Esophagus squamous epithelium (tissue), 5 donors: ENCODE measurements around the gene BGLAP. TPM values are rescaled to one million over a fixed set of nuclear protein-coding genes. Genes with fewer than 3 reads are reported as not detected.
A peak's percentile ranks its signal among the peaks of the same experiment; 100 is the strongest.

Experiments
- DNase-seq: peaks from one replicate; lab custom pipeline; 2025; lab: John Stamatoyannopoulos, UW
- H3K27ac ChIP-seq, 4 donors: fragments of 200-600 bp; sonication (generic); one replicate each; pipeline ENCODE4 v1.5.1; 2016 to 2019; ENCODE audit warnings: mild to moderate bottlenecking in 1 of 4
- H3K27me3 ChIP-seq, 4 donors: fragments of 200-600 bp; sonication (generic); 1 replicate in 3 of 4; 2 replicates in 1 of 4; pipeline versions ENCODE4 v1.5.1 to v1.6.0; 2017 to 2021; ENCODE audit warnings: antibody characterized with exemption in 1 of 4
- H3K36me3 ChIP-seq, 3 donors: fragments of 200-600 bp; sonication (generic); one replicate each; pipeline ENCODE4 v1.5.1; 2016 to 2019
- H3K4me1 ChIP-seq, 3 donors: fragments of 200-600 bp; sonication (generic); one replicate each; pipeline ENCODE4 v1.5.1; 2017 to 2019
- H3K4me3 ChIP-seq, 4 donors: fragments of 200-600 bp; sonication (generic); 1 replicate in 3 of 4; 2 replicates in 1 of 4; pipeline ENCODE4 v1.5.1; 2016 to 2019; ENCODE audit warnings: mild to moderate bottlenecking in 2 of 4, moderate library complexity in 1 of 4
- H3K9me3 ChIP-seq, 3 donors: fragments of 200-600 bp; sonication (generic); one replicate each; pipeline ENCODE4 v1.5.1; 2016 to 2019
- POLR2A ChIP-seq, 4 donors: fragments of 450-650 bp; IDR thresholded peaks; one replicate each; pipeline ENCODE4 v1.6.1; 2017; ENCODE audit warnings: antibody characterized with exemption in 4 of 4, mild to moderate bottlenecking in 4 of 4, moderate library complexity in 3 of 4
- WGBS, 2 donors: methylation state at CpG; one replicate each; pipeline ENCODE4 v1.1.5; 2018; 5-methylcytosine and 5-hydroxymethylcytosine counted together
- intact Hi-C: fragments of 100-400 bp; cut with DNase I; formaldehyde crosslinking; loops from one replicate; pipeline ENCODE4 v1.15.0; 2022
- total RNA-seq, 4 donors: library from RNA; depleted of rRNA; stranded (reverse); fragments of >200 nt; gene quantifications; one replicate each; pipeline ENCODE4 v1.1.0, GENCODE V29; 2016
- TF ChIP-seq, protein P1 (sequence below), 6 experiments: fragments of 450-650 bp in 4 of 6; fragments of 200-600 bp in 2 of 6; sonication (generic) in 2 of 6; IDR thresholded peaks; one replicate each; pipeline ENCODE4 v1.5.1; 2016 to 2019; ENCODE audit warnings: antibody characterized with exemption in 6 of 6, mild to moderate bottlenecking in 4 of 6, moderate library complexity in 4 of 6
- donor health status: DM: yes; HTN: yes; CAD: no.

The BGLAP gene
- total RNA-seq, 4 donors from 2014 or later = 0.38 to 1.7 (median 0.40) TPM; not detected in 1

DNA sequence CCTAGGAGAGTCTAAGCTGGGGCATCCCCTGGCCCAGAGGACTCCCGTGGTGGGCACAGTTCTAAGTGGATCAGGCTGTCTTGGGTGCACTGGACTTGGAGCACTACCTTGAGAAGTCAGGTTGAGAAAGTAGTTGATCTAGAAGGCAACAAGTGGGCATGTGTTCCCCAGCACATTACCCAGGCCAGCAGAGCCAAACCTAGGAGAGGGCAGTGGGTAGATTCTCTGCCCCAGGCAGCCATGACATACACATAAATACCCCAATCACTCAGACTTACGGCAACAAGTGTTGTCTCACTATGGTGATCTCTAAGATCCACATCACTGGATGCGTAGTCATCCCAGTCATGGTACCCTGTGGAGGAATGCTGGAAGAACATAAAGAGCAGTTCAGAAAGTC, 30.7 kb upstream of the BGLAP start:
- H3K4me3 ChIP-seq = no peak overlapping the region
- no peaks in the 10 kb centered on the region for H3K27me3 ChIP-seq
- H3K4me1 ChIP-seq = peaks cover 10 to 36% (median 16%) of the 10 kb centered on the region in 3 donors
- 100% methylated on average over 2 of the region's 3 CpGs for WGBS, 2 donors
- H3K27ac ChIP-seq = no peak overlapping the region
- H3K36me3 ChIP-seq = peaks cover 4 to 69% (median 16%) of the 10 kb centered on the region in 3 donors
- TF ChIP-seq, protein P1, sequence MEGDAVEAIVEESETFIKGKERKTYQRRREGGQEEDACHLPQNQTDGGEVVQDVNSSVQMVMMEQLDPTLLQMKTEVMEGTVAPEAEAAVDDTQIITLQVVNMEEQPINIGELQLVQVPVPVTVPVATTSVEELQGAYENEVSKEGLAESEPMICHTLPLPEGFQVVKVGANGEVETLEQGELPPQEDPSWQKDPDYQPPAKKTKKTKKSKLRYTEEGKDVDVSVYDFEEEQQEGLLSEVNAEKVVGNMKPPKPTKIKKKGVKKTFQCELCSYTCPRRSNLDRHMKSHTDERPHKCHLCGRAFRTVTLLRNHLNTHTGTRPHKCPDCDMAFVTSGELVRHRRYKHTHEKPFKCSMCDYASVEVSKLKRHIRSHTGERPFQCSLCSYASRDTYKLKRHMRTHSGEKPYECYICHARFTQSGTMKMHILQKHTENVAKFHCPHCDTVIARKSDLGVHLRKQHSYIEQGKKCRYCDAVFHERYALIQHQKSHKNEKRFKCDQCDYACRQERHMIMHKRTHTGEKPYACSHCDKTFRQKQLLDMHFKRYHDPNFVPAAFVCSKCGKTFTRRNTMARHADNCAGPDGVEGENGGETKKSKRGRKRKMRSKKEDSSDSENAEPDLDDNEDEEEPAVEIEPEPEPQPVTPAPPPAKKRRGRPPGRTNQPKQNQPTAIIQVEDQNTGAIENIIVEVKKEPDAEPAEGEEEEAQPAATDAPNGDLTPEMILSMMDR (IDR thresholded peaks at IDR 0.05) = no peak
- no peak for TF ChIP-seq POLR2A (IDR thresholded peaks at IDR 0.05)
- intact Hi-C loops = no loop called here
- no peak for DNase-seq
- H3K9me3 ChIP-seq = no peaks in the 10 kb centered on the region

- H3K27me3 ChIP-seq = no peaks in the 10 kb centered on the region
- DNase-seq = no peak
- WGBS, 2 donors = 72 to 74% methylated on average over 9 of the region's 9 CpGs
- peak overlapping the region; percentile 95 to 98 (median 96) for H3K27ac ChIP-seq
- peaks cover 10 to 38% (median 16%) of the 10 kb centered on the region in 3 donors for H3K4me1 ChIP-seq
- intact Hi-C loops = no loop called here
- H3K9me3 ChIP-seq = no peaks in the 10 kb centered on the region
- no peak for TF ChIP-seq POLR2A (IDR thresholded peaks at IDR 0.05)
- TF ChIP-seq, protein P1 (IDR thresholded peaks at IDR 0.05) = no peak
- H3K36me3 ChIP-seq = peaks cover 4 to 64% (median 15%) of the 10 kb centered on the region in 3 donors
- peak overlapping the region; percentile 63 to 76 (median 70) for H3K4me3 ChIP-seq
Measured at GRCh38 chr1:156212130-156212529, 29.9 kb upstream of the BGLAP start.

DNA sequence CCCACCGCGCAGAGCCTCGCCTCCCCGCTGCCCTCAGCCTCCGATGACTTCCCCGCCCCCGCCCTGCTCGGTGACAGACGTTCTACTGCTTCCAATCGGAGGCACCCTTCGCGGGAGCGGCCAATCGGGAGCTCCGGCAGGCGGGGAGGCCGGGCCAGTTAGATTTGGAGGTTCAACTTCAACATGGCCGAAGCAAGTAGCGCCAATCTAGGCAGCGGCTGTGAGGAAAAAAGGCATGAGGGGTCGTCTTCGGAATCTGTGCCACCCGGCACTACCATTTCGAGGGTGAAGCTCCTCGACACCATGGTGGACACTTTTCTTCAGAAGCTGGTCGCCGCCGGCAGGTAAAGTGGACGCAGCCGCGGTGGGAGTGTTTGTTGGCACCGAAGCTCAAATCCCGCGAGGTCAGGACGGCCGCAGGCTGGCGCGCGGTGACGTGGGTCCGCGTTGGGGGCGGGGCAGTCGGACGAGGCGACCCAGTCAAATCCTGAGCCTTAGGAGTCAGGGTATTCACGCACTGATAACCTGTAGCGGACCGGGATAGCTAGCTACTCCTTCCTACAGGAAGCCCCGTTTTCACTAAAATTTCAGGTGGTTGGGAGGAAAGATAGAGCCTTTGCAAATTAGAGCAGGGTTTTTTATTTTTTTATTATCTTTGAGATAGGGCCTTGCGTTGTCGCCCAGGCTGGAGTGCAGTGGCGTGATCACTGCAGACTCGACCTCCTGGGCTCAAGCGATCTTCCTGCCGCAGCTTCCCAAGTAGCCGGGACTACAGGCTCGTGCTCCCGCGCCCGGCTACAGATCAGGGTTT, 28.9 kb upstream of the BGLAP start, which contains the start of gene PMF1:
PMF1 (plus strand) TSS at position 175 of the 811 bp plus-strand sequence; CDS start at position 184, 9 bp downstream.
- H3K9me3 ChIP-seq = no peaks in the 10 kb centered on the region
- peak; percentile 79 for DNase-seq
- peak within 1 kb of the TSS; percentile 95 to 98 (median 96) for H3K27ac ChIP-seq
- H3K4me1 ChIP-seq = peaks cover 14 to 47% (median 24%) of the 10 kb centered on the region in 3 donors
- peaks cover under 1 to 55% (median 8%) of the 10 kb centered on the region in 3 donors for H3K36me3 ChIP-seq
- intact Hi-C loops = no loop called here
- 0% methylated on average over 31 of the region's 61 CpGs for WGBS, 2 donors
- no peaks in the 10 kb centered on the region for H3K27me3 ChIP-seq
- H3K4me3 ChIP-seq = peak within 1 kb of the TSS; percentile 63 to 76 (median 70)
- TF ChIP-seq, protein P1 (IDR thresholded peaks at IDR 0.05) = peak in 2 of 6 experiments; percentile 8 to 19
- peak in 2 of 4 donors; percentile 39 to 67 for TF ChIP-seq POLR2A (IDR thresholded peaks at IDR 0.05)

- Histone ChIP-seq H3K27me3 (no peaks in the 10 kb centered on the region), H3K9me3 (no peaks in the 10 kb centered on the region), H3K36me3 (peaks cover 0 to 52% (median 4%) of the 10 kb centered on the region in 3 donors), H3K4me1 (peaks cover 19 to 53% (median 29%) of the 10 kb centered on the region in 3 donors), H3K27ac (peak overlapping the region; percentile 95 to 98 (median 96)), H3K4me3 (peak overlapping the region; percentile 63 to 76 (median 70))
- intact Hi-C loops = no loop called here
- no peak for TF ChIP-seq POLR2A (IDR thresholded peaks at IDR 0.05)
- TF ChIP-seq, protein P1 (IDR thresholded peaks at IDR 0.05) = no peak
- DNase-seq = no peak
- 8 to 14% methylated on average over 9 of the region's 11 CpGs for WGBS, 2 donors
Measured at GRCh38 chr1:156213644-156213966, 28.4 kb upstream of the BGLAP start.
